Fibroblast of pulmonary artery (primary cell): ENCODE results near the gene STIM1.

Experiments
- DNase-seq: peaks from one replicate; pipeline ENCODE4 v3.0.0-alpha.2; 2010; ENCODE audit warnings: low read depth
- H3K4me3 ChIP-seq: replicated peaks from 2 replicates; pipeline ENCODE4 v1.5.1; 2011; ENCODE audit warnings: low read depth, mild to moderate bottlenecking, control low read depth, low read length, moderate library complexity
- TF ChIP-seq, protein P1 (sequence below): IDR thresholded peaks from 2 replicates; pipeline ENCODE4 v1.5.1; 2011; ENCODE audit warnings: mild to moderate bottlenecking, control low read depth, low read length, inconsistent platforms; ENCODE audit errors: missing control alignments

The STIM1 gene

DNA sequence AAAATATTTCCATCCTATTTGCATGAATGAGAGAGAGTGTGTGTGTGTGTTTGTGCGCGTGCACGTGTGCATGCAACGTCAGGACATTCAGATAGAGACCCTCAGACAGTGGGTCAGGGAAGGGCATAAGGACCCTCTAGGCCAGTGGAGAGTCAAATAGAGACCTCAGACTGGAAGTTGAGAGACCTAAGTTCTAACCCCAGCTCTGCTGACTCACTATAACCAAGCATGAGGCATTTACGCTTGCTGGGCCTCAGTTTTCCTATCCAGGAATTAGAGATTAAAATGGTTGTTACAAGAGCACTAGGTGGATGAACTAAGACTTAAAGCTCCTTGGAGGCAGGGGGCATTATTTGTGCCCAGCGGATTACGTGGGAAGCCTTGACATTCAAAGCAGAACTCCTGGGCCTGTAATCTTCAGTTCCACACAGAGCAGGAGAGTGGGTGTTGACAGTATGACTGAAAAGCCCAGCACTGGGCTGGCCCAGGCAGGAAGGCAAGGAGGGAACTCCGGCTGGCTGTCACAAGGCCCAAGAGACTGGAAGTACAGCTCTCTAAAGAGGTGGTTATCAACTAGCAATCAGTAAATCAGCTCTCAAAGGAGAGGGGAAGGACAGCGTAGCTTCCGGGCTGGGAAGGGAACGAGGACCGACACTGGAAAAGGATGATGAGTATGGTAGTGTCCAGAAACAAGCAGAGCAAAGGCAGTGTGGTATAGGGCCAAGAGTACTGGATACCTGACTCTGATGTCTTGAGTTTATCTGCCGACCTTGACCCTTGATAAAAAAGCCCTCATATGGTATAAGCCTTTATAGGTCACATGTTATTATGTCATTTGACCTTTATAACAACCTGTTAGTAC lies 23.9 kb upstream of the STIM1 start:
- H3K4me3 ChIP-seq = no peak overlapping the region
- DNase-seq = no peak
- TF ChIP-seq, protein P1, sequence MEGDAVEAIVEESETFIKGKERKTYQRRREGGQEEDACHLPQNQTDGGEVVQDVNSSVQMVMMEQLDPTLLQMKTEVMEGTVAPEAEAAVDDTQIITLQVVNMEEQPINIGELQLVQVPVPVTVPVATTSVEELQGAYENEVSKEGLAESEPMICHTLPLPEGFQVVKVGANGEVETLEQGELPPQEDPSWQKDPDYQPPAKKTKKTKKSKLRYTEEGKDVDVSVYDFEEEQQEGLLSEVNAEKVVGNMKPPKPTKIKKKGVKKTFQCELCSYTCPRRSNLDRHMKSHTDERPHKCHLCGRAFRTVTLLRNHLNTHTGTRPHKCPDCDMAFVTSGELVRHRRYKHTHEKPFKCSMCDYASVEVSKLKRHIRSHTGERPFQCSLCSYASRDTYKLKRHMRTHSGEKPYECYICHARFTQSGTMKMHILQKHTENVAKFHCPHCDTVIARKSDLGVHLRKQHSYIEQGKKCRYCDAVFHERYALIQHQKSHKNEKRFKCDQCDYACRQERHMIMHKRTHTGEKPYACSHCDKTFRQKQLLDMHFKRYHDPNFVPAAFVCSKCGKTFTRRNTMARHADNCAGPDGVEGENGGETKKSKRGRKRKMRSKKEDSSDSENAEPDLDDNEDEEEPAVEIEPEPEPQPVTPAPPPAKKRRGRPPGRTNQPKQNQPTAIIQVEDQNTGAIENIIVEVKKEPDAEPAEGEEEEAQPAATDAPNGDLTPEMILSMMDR = no peak

DNA sequence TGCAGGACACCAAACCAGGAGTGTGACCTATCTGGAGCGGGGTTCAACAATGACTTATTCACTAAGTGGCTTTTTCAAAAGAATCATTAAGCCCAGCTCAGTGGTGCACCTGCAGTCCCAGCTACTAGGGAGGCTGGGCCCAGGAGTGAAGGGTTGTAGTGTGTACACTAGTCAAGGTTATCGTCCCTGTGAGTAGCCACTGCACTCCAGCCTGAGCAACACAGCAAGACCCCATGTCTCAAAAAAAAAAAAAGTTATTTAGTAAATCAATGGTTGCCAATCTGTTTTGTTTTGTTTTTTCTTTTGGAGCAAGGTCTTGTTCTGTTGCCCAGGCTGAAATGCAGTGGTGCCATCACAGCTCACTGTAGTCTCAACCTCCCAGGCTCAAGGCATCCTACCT lies 22.6 kb upstream of the STIM1 start:
- TF ChIP-seq, protein P1 = no peak
- DNase-seq = no peak
- no peak overlapping the region for H3K4me3 ChIP-seq

DNA sequence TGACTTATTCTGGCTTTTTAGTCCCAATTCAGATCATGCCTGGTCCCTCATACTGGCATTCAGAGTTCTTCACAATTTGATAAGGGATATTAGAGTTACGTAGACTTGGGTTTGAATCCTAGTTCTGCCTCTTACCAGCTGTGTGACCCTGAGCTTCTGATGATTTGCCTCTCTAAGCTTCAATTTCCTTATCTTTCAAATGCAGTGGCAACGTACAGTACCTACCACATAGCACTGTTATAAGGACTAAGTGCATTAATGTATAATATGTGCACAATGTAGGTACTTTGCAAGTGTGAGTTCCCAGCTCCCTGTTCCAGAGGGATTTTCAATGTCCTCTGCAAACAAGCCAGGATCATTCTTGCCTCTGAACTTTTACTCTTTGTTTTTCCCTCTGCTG lies 22.0 kb upstream of the STIM1 start:
- no peak for DNase-seq
- TF ChIP-seq, protein P1 = no peak
- H3K4me3 ChIP-seq = no peak overlapping the region

DNA sequence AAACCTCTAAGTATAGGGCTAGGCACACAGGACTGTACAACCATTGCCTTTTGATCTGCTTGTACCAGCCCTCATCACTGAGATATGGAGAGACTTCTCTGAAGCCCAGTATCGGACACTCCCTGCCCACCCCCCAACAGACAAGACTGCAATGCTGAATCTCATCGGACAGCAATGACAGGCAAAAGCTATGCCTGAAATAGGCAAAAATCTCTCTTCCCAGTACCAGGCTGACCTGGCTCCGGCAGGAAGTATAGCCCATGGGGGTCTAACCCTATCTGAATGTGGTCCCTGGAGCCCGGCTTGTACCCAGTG lies 21.2 kb upstream of the STIM1 start:
- DNase-seq = no peak
- TF ChIP-seq, protein P1 = no peak
- no peak overlapping the region for H3K4me3 ChIP-seq

DNA sequence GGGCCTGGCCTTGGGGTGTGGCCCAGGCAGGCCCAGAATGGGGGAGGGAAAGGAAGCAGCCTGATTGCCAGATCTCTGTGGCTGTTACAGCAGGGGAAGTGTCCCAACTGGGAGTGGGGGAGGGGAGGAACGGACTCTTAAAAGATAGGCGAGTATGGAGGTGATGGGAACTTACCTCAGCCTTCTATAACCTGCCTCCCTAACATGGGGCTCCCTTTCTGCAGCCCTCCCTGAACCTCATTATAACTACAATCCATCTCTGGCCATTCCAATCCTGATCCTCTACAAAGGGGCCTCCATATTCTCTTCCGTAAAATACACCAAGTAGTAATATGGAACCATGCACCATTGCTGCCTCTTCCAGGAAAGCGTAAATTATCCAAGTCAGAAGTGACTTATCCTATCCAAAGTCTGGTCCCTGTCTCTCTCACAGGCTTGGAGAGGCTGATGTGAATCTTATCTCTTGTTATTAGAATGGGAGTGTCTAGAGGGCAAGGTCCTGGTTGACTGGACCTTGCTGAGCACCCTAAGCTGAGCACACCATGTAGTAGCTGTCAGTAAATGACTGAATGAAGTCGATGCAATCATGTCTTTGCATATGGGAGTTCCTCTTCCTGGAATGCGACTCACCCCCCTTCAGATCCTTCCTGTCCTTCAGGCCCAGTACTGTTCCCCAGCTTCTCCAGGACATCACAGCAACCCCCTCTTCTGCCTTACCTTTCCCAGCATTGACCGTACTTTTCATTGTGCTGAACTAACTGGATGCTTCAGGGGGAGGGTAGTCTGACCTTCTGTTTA lies 20.6 kb upstream of the STIM1 start:
- no peak for DNase-seq
- TF ChIP-seq, protein P1 = no peak

DNA sequence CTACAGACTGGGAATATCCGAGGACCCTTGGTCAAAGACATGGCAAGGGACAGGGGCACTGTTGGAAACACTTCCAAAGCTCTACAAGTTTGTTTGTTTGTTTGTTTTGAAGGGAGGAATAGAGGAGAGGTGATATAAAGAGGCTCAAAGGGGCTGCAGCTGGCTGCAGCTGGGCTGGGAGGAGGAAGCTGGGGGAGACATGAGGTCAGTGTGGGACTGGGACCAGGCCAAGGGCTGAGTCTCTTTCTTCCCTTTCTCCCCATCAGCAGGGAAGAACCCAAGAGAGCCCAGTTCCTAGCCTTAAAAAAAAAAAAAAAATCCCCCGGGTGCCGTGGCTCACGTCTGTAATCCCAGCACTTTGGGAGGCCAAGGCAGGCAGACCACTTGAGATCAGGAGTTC lies 19.7 kb upstream of the STIM1 start:
- no peak for DNase-seq
- no peak overlapping the region for H3K4me3 ChIP-seq
- TF ChIP-seq, protein P1 = no peak

More for the DNA sequence above, 20.6 kb upstream of the STIM1 start:
- H3K4me3 ChIP-seq = no peak overlapping the region
